ENCODE data around the gene SEMA4F. TPM values are rescaled to one million over a fixed set of nuclear protein-coding genes. Genes with fewer than 3 reads are reported as not detected.

The SEMA4F gene
- polyA plus RNA-seq, 2 of the 4 experiments (the other 2 are of a cell fraction): 8.5 to 9.3 TPM

DNA sequence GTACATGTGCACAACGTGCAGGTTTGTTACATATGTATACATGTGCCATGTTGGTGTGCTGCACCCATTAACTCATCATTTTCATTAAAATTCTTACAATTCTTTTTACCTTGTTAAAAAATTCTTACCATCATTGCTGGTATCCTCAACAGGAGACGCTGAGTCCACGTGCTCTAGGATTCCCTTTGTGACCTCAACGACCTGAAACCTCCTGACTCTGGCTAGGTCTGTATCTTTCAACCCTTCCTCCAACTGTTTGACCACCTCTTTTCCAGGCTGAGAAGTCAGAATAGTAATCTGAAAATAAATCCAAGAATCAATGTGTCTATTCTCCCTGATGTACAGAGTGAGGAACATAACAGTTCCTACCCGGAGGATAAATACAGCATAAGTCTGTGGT lies 47.1 kb upstream of the SEMA4F start:
- no peak for FAIRE-seq
- no peak for ATAC-seq
- TF ChIP-seq, protein P1, sequence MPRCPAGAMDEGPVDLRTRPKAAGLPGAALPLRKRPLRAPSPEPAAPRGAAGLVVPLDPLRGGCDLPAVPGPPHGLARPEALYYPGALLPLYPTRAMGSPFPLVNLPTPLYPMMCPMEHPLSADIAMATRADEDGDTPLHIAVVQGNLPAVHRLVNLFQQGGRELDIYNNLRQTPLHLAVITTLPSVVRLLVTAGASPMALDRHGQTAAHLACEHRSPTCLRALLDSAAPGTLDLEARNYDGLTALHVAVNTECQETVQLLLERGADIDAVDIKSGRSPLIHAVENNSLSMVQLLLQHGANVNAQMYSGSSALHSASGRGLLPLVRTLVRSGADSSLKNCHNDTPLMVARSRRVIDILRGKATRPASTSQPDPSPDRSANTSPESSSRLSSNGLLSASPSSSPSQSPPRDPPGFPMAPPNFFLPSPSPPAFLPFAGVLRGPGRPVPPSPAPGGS (IDR thresholded peaks at IDR 0.05): no peak
- no peak for TF ChIP-seq EP300 (IDR thresholded peaks at IDR 0.05)
- TF ChIP-seq, protein P2, sequence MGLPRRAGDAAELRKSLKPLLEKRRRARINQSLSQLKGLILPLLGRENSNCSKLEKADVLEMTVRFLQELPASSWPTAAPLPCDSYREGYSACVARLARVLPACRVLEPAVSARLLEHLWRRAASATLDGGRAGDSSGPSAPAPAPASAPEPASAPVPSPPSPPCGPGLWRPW (IDR thresholded peaks at IDR 0.05): no peak
- no peak for TF ChIP-seq ZNF302 (CRISPR knock-in tag; IDR thresholded peaks at IDR 0.05)
- no peak for TF ChIP-seq EHF (CRISPR knock-in tag; IDR thresholded peaks at IDR 0.05)
- TF ChIP-seq KDM5A (IDR thresholded peaks at IDR 0.05): no peak
- TF ChIP-seq, protein P3, sequence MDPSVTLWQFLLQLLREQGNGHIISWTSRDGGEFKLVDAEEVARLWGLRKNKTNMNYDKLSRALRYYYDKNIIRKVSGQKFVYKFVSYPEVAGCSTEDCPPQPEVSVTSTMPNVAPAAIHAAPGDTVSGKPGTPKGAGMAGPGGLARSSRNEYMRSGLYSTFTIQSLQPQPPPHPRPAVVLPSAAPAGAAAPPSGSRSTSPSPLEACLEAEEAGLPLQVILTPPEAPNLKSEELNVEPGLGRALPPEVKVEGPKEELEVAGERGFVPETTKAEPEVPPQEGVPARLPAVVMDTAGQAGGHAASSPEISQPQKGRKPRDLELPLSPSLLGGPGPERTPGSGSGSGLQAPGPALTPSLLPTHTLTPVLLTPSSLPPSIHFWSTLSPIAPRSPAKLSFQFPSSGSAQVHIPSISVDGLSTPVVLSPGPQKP (IDR thresholded peaks at IDR 0.05; ENCODE audit: low read depth, low read length): no peak
- no peak for TF ChIP-seq HOXA7 (CRISPR knock-in tag; IDR thresholded peaks at IDR 0.05)
- H3K9me3 ChIP-seq: peaks cover 12% of the 10 kb centered on the region; the same call in 2 of the 3 replicates
- POLR2A ChIA-PET: no interaction called here
- H3K27ac ChIP-seq: no peak overlapping the region
- H3K4me1 ChIP-seq: no peaks in the 10 kb centered on the region
- DNase-seq (ENCODE audit: low read depth in 1 of 2, low spot score in 1 of 2): no peak
- 14% methylated on average over 5 of the region's 5 CpGs for WGBS (ENCODE audit: missing lambda C conversion rate)
- H3K4me2 ChIP-seq: no peak overlapping the region
- CTCF ChIA-PET: interaction anchor here (1.2 kb wide), 1 partner anchor 10 kb away, joined by 3 read pairs; no protein-coding TSS in a partner anchor
- H3K4me3 ChIP-seq: no peak overlapping the region

DNA sequence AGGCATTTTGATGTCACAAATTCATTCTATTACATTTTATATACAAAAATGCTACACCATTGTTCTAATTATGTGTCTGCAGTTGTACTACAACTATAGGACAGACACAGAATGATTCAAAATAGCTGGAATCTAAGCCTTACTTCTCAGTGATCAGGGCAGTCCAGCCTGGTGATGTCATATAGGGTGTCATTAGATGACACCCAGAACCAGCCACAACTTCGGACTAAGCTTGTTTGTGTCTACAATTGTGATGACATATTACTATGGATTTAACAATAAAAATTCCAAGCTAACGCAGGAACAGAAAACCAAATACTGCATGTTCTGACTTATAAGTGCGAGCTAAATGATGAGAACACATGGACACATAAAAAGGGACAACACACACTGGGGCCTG lies 36.9 kb upstream of the SEMA4F start:
- TF ChIP-seq PHF8 (IDR thresholded peaks at IDR 0.05; ENCODE audit: borderline replicate concordance, low read depth) (no peak), HOXA7 (CRISPR knock-in tag; IDR thresholded peaks at IDR 0.05) (no peak), NFE2L2 (conservative IDR thresholded peaks at IDR 0.05; ENCODE audit: low read length) (no peak), ZNF302 (CRISPR knock-in tag; IDR thresholded peaks at IDR 0.05) (no peak), JUNB (IDR thresholded peaks at IDR 0.05) (no peak), KDM5A (IDR thresholded peaks at IDR 0.05) (no peak), TFCP2L1 (CRISPR knock-in tag; IDR thresholded peaks at IDR 0.05) (no peak), POLR2A (IDR thresholded peaks at IDR 0.05; ENCODE audit: low read length) (no peak)
- TF ChIP-seq, protein P4, sequence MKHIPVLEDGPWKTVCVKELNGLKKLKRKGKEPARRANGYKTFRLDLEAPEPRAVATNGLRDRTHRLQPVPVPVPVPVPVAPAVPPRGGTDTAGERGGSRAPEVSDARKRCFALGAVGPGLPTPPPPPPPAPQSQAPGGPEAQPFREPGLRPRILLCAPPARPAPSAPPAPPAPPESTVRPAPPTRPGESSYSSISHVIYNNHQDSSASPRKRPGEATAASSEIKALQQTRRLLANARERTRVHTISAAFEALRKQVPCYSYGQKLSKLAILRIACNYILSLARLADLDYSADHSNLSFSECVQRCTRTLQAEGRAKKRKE (CRISPR knock-in tag; IDR thresholded peaks at IDR 0.05; ENCODE audit: low read depth): no peak
- Histone ChIP-seq H3K4me3 (no peak overlapping the region), H3K4me2 (no peak overlapping the region), H3K27ac (no peak overlapping the region), H3K9me3 (no peaks in the 10 kb centered on the region), H3K4me1 (no peaks in the 10 kb centered on the region)
- CTCF ChIA-PET: interaction anchor here (1.0 to 1.6 kb wide), 3 partner anchors 9 to 23 kb away, joined by 3 to 4 read pairs (median 4); no protein-coding TSS in a partner anchor
- POLR2A ChIA-PET: interaction anchor here (0.7 kb wide), 1 partner anchor 37 kb away, joined by 3 read pairs; no protein-coding TSS in a partner anchor
- DNase-seq (ENCODE audit: low read depth in 1 of 2, low spot score in 1 of 2): no peak
- 56% methylated on average over 3 of the region's 3 CpGs for WGBS (ENCODE audit: missing lambda C conversion rate)
- FAIRE-seq: no peak
- no peak for ATAC-seq

DNA sequence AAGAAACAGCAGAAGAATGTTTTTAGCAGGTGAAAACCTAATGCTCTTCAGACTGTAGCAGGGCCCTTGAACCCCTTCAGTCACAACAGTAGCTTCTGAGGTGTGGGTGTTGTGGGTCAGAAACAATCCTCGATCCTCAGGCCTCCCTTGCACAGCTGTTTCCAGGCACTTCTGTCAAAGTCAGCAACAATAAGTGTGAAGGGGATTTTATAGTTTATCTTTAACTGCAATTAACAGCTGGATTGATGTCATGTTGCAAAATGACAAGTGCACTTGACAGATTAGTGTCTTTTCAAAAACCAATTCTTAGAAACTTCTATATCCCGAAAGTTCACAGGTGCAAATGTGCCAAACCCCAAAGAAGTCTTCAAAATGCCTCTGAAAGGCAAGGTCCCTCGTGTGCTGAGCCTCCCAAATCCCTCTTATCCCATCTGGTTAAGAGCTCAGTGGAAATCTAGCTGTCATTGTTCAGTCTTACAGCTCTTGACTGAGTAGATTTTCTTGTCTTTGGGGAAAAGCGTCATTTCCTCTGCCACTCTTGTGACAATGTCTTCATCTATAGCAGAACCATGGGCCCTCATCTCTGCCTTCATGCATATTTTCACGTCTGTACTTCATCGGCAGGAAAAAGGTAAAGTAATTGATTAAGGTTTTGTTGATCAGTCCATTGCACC lies 35.5 kb upstream of the SEMA4F start:
- CTCF ChIA-PET: interaction anchor here (1.2 kb wide), 1 partner anchor 25 kb away, joined by 3 read pairs; no protein-coding TSS in a partner anchor
- FAIRE-seq (no peak), ATAC-seq (no peak; a peak in 1 of 6 replicates), DNase-seq (ENCODE audit: low read depth in 1 of 2, low spot score in 1 of 2) (no peak)
- no peaks in the 10 kb centered on the region for H3K9me3 ChIP-seq
- TF ChIP-seq, protein P4 (CRISPR knock-in tag; IDR thresholded peaks at IDR 0.05; ENCODE audit: low read depth): no peak
- TF ChIP-seq EHMT2 (IDR thresholded peaks at IDR 0.05; ENCODE audit: low read depth) (no peak), POLR2AphosphoS2 (conservative IDR thresholded peaks at IDR 0.05; ENCODE audit: low read length) (no peak), RAD21 (conservative IDR thresholded peaks at IDR 0.05 in 1 of 2, IDR thresholded peaks at IDR 0.05 in 1 of 2) (no peak), MAZ (IDR thresholded peaks at IDR 0.05; ENCODE audit: borderline replicate concordance, low read depth, low read length) (no peak), TP53 (CRISPR knock-in tag; IDR thresholded peaks at IDR 0.05) (no peak), POLR2A (IDR thresholded peaks at IDR 0.05; ENCODE audit: low read length) (no peak), RNF2 (IDR thresholded peaks at IDR 0.05; ENCODE audit: borderline replicate concordance, low read depth) (no peak), HOXB13 (CRISPR knock-in tag; IDR thresholded peaks at IDR 0.05; ENCODE audit: low read depth) (no peak), KDM5A (IDR thresholded peaks at IDR 0.05) (no peak), SMC3 (IDR thresholded peaks at IDR 0.05) (no peak)
- TF ChIP-seq, protein P5, sequence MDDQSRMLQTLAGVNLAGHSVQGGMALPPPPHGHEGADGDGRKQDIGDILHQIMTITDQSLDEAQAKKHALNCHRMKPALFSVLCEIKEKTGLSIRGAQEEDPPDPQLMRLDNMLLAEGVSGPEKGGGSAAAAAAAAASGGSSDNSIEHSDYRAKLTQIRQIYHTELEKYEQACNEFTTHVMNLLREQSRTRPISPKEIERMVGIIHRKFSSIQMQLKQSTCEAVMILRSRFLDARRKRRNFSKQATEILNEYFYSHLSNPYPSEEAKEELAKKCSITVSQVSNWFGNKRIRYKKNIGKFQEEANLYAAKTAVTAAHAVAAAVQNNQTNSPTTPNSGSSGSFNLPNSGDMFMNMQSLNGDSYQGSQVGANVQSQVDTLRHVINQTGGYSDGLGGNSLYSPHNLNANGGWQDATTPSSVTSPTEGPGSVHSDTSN (IDR thresholded peaks at IDR 0.05): no peak
- TF ChIP-seq, protein P2 (IDR thresholded peaks at IDR 0.05): no peak
- no peaks in the 10 kb centered on the region for H3K4me1 ChIP-seq
- no peak overlapping the region for H3K4me3 ChIP-seq
- WGBS (ENCODE audit: missing lambda C conversion rate): 36% methylated on average over 6 of the region's 6 CpGs
- POLR2A ChIA-PET: no interaction called here
- no peak overlapping the region for H3K4me2 ChIP-seq
- no peak overlapping the region for H3K27ac ChIP-seq
